Measurements from ENCODE around the gene CD274. TPM values are rescaled to one million over a fixed set of nuclear protein-coding genes. Genes with fewer than 3 reads are reported as not detected.

The CD274 gene
- total RNA-seq, 1 donor from 2014 or later: not detected

DNA sequence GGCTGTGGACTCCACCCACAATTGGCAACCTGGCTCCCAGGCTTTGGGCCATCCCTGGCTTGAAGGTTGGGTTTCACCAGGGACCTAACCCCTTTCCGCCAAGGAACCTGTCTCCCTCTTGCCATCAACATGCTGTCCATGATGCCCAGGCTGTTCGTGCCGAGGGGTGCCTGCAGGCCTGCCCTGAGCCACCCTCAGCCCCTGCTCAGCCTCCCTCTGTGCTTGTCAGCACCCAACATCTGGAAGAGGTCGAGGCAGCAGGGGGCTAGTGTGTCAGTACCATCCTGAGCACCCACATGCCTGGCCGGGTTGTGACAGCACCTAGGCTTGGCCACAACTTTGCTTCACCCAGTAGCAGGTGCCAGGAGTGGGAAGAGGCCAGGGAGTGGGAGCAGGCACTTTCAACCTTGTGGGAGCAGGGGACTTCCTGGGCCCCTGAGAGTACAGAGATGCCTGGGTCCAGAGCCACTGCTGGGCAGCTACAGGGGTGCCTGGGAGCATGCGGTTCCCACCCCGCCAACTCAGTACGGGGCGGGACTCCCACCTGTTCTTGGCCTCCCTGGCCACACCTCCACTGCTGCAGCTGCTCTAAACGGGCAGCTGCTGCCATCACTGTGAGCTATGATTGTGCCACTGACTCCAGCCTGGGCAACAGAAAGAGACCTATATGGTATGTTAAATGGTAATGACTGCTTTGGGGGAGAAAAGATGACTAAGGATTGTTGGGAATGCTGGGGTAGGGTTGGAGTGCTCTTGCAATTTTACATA is 66.3 kb downstream of the CD274 start:
- no peaks in the 10 kb centered on the region for H3K36me3 Mint-ChIP-seq (ENCODE audit: unreplicated experiment)
- TF ChIP-seq, protein P1, sequence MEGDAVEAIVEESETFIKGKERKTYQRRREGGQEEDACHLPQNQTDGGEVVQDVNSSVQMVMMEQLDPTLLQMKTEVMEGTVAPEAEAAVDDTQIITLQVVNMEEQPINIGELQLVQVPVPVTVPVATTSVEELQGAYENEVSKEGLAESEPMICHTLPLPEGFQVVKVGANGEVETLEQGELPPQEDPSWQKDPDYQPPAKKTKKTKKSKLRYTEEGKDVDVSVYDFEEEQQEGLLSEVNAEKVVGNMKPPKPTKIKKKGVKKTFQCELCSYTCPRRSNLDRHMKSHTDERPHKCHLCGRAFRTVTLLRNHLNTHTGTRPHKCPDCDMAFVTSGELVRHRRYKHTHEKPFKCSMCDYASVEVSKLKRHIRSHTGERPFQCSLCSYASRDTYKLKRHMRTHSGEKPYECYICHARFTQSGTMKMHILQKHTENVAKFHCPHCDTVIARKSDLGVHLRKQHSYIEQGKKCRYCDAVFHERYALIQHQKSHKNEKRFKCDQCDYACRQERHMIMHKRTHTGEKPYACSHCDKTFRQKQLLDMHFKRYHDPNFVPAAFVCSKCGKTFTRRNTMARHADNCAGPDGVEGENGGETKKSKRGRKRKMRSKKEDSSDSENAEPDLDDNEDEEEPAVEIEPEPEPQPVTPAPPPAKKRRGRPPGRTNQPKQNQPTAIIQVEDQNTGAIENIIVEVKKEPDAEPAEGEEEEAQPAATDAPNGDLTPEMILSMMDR (IDR thresholded peaks at IDR 0.05; ENCODE audit: partially characterized antibody, unreplicated experiment): no peak
- DNase-seq: no peak
- H3K27ac Mint-ChIP-seq (ENCODE audit: unreplicated experiment): no peak overlapping the region
- no peak overlapping the region for H3K4me3 Mint-ChIP-seq (ENCODE audit: unreplicated experiment)
- no peaks in the 10 kb centered on the region for H3K9me3 Mint-ChIP-seq (ENCODE audit: unreplicated experiment)
- H3K4me1 Mint-ChIP-seq (ENCODE audit: low read depth, unreplicated experiment): no peaks in the 10 kb centered on the region
- no peaks in the 10 kb centered on the region for H3K27me3 Mint-ChIP-seq (ENCODE audit: unreplicated experiment)

DNA sequence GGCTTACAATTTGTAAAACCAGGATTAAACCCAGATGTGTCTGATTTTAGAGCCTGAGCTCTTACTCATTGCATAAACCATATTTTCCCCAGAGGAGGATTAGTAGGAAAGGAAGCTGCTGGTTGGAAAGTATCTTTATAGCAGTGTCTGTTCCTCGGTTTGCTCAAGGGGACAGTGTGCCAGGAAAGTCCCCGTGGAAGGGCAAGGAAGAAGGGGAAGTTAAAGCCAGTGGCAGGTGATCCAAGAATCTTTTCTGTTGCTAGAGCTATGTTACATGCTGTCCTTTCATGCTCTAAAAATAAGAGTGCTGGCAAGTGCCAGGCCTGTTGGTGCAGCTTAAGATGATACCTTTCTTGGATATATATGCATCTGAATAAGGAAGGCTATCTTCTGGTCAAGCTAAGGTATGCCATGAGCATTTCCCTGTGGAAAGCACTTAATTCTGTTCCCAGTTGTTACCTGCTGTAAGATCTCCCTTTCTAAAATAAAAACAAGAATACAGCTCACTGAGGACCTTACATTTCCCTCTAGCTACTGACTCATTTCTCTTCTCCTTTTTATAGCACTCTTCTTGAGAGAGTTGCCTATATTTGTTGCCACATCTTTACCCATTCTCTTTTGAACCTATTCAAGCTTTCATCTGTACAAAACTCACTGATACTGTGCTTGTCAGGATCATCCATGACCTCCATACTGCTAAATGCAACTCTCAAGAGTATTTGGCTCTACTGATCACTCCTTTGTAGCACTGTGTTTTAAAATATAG is 68.0 kb downstream of the CD274 start:
- H3K9me3 Mint-ChIP-seq (ENCODE audit: unreplicated experiment): no peaks in the 10 kb centered on the region
- DNase-seq: no peak
- no peak overlapping the region for H3K4me3 Mint-ChIP-seq (ENCODE audit: unreplicated experiment)
- TF ChIP-seq, protein P1 (IDR thresholded peaks at IDR 0.05; ENCODE audit: partially characterized antibody, unreplicated experiment): no peak
- H3K27me3 Mint-ChIP-seq (ENCODE audit: unreplicated experiment): no peaks in the 10 kb centered on the region
- no peaks in the 10 kb centered on the region for H3K36me3 Mint-ChIP-seq (ENCODE audit: unreplicated experiment)
- no peak overlapping the region for H3K27ac Mint-ChIP-seq (ENCODE audit: unreplicated experiment)
- no peaks in the 10 kb centered on the region for H3K4me1 Mint-ChIP-seq (ENCODE audit: low read depth, unreplicated experiment)

DNA sequence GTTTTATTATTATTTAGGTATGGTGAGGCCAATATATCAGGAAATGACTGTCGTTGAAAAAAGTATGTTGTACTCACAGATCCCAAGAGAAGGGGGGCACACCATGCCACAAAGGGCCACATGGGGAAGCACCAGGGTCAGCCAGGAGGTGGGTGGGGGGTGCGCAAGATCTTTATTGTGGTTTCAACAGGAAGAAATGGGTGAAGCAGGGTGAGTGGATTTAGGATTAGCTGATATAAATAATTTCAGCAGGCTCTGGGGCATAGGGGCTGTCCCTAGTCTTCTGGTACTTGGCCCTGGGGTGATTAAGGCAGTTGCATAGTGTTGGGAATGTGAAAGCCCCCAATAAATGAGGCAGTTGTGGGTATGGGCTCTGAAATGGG is 68.6 kb downstream of the CD274 start:
- H3K27me3 Mint-ChIP-seq (ENCODE audit: unreplicated experiment): no peaks in the 10 kb centered on the region
- H3K4me1 Mint-ChIP-seq (ENCODE audit: low read depth, unreplicated experiment): no peaks in the 10 kb centered on the region
- no peaks in the 10 kb centered on the region for H3K36me3 Mint-ChIP-seq (ENCODE audit: unreplicated experiment)
- H3K4me3 Mint-ChIP-seq (ENCODE audit: unreplicated experiment): no peak overlapping the region
- TF ChIP-seq, protein P1 (IDR thresholded peaks at IDR 0.05; ENCODE audit: partially characterized antibody, unreplicated experiment): no peak
- H3K27ac Mint-ChIP-seq (ENCODE audit: unreplicated experiment): no peak overlapping the region
- DNase-seq: no peak
- no peaks in the 10 kb centered on the region for H3K9me3 Mint-ChIP-seq (ENCODE audit: unreplicated experiment)

Other genes with a start within 250 kb of the CD274 start
- not detected for gene INSL4, start 219.1 kb upstream of the CD274 start, total RNA-seq (ENCODE audit: unreplicated experiment)
- not detected for gene RLN2, start 145.8 kb upstream of the CD274 start, total RNA-seq (ENCODE audit: unreplicated experiment)
- gene RLN1, start 110.7 kb upstream of the CD274 start, total RNA-seq (ENCODE audit: unreplicated experiment): not detected
- gene PLGRKT, start 12.6 kb upstream of the CD274 start, total RNA-seq (ENCODE audit: unreplicated experiment): 16.3 TPM
- not detected for gene PDCD1LG2, start 60.0 kb downstream of the CD274 start, total RNA-seq (ENCODE audit: unreplicated experiment)
- 9.7 TPM for gene RIC1, start 178.6 kb downstream of the CD274 start, total RNA-seq (ENCODE audit: unreplicated experiment)